Measurements from ENCODE around the gene CXCR5.
A peak's percentile ranks its signal among the peaks of the same experiment; 100 is the strongest.

DNA sequence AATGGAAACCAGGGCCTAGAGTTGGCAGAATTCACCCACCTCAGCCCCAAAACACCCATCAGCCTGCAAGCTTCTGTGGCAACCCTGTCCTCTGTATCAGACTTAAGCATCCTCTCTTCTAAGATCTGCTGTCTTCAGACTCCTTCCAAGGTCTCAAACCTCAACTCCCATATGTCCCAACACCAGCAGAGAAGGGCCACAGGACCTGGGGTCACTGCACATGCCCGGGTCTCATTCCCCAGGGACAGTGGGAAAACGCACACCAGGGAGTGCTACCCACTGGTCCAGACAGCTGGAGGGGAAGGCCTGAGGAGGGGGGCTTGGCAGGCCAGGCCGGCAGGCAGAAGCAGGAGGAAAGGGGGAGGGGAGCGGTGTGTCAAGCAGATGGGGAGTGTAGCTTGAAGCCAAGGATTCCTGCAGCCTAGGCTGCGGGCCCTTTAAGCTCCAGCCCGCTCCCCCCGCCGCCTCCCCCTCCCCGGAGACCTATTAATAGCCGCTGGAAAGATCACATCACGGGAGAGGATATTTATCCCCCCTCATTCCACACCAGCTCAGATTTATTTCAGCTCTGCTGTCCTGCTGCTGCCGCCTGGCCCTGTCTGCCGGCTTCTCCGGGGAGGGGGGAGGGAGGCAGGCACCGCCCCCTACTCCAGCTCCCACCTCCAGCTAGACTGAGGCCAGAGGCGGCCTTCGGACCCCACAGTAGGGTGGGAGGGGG lies 25.4 kb downstream of the CXCR5 start:
- TF ChIP-seq, protein P1, sequence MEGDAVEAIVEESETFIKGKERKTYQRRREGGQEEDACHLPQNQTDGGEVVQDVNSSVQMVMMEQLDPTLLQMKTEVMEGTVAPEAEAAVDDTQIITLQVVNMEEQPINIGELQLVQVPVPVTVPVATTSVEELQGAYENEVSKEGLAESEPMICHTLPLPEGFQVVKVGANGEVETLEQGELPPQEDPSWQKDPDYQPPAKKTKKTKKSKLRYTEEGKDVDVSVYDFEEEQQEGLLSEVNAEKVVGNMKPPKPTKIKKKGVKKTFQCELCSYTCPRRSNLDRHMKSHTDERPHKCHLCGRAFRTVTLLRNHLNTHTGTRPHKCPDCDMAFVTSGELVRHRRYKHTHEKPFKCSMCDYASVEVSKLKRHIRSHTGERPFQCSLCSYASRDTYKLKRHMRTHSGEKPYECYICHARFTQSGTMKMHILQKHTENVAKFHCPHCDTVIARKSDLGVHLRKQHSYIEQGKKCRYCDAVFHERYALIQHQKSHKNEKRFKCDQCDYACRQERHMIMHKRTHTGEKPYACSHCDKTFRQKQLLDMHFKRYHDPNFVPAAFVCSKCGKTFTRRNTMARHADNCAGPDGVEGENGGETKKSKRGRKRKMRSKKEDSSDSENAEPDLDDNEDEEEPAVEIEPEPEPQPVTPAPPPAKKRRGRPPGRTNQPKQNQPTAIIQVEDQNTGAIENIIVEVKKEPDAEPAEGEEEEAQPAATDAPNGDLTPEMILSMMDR (conservative IDR thresholded peaks at IDR 0.05; ENCODE audit: low read depth, low read length), result no peak
- TF ChIP-seq POLR2A (IDR thresholded peaks at IDR 0.05; ENCODE audit: low read depth, low read length), result peak; percentile 83
